Neural progenitor cell (in vitro differentiated cells): ENCODE results near the gene ZNF19.

Experiments used
- EZH2 ChIP-seq: fragments of 200-600 bp; sonication (generic); IDR thresholded peaks from 2 replicates; pipeline ENCODE4 v1.6.1; 2017; ENCODE audit warnings: antibody characterized with exemption, mild to moderate bottlenecking, moderate library complexity
- EZH2phosphoT487 ChIP-seq: fragments of 200-600 bp; sonication (generic); IDR thresholded peaks from 2 replicates; pipeline ENCODE4 v1.6.1; 2017; ENCODE audit warnings: antibody characterized with exemption
- TF ChIP-seq, protein P1 (sequence below): fragments of 200-600 bp; sonication (generic); IDR thresholded peaks from 2 replicates; pipeline ENCODE4 v1.5.1; 2017; ENCODE audit warnings: antibody characterized with exemption, mild to moderate bottlenecking

DNA sequence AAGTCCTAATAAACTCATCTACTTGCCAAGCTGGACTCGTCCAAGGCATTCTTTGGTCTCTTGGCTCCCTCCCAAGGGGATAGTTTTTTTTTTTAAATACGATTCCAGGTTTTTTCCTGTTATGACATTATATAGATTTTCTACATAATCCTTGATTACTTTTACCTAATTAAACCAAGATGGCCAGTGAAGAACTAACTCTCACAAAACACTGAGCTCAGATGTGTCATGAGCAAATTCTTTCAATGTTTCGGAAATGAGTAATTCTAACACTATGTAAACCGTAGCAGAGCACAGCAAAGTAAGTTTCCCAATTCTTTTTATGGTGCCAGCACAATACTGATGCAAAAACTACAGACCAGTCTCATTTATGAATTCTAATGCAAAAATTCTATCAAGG, 28.9 kb downstream of the ZNF19 start:
- TF ChIP-seq, protein P1, sequence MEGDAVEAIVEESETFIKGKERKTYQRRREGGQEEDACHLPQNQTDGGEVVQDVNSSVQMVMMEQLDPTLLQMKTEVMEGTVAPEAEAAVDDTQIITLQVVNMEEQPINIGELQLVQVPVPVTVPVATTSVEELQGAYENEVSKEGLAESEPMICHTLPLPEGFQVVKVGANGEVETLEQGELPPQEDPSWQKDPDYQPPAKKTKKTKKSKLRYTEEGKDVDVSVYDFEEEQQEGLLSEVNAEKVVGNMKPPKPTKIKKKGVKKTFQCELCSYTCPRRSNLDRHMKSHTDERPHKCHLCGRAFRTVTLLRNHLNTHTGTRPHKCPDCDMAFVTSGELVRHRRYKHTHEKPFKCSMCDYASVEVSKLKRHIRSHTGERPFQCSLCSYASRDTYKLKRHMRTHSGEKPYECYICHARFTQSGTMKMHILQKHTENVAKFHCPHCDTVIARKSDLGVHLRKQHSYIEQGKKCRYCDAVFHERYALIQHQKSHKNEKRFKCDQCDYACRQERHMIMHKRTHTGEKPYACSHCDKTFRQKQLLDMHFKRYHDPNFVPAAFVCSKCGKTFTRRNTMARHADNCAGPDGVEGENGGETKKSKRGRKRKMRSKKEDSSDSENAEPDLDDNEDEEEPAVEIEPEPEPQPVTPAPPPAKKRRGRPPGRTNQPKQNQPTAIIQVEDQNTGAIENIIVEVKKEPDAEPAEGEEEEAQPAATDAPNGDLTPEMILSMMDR, result no peak
- no peak for TF ChIP-seq EZH2
- TF ChIP-seq EZH2phosphoT487, result no peak
